Stimulated activated CD4-positive, alpha-beta T cell treated with anti-CD3 and anti-CD28 coated beads, TNF-alpha, amount 100 ng/mL, for 48 hours (primary cell): Measurements from ENCODE around the gene RASA4.
"Not testable (repeated sequence)": the region's sequence is repeated elsewhere in the genome, so short reads cannot be mapped to it uniquely, and the experiment has no call there.

Experiments used
- DNase-seq, 3 donors: peaks; one replicate each; pipeline ENCODE4 v3.0.0-alpha.2; 2020; ENCODE audit warnings: low read depth in 3 of 3

The RASA4 gene

DNA sequence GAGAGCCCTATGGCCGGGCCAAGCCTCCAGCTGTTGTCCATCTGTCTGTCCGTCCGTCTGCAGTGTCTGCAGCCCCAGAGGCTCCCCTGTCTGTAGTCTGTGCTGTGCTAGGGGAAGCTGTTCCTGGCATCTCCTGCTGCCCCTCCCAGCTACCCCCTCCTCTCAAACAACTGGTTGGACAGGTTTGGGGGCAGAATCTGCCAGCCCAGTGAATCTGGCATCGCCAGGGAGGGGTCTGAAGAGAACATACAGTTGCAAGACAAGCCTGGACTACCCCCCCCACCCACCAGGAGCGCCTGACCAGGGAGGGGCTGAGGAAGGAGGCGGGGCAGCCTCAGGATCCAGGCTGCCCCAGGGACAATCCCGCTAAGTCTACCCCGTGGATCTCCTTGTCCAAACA is 73.0 kb downstream of the RASA4 start, which contains the start of gene UPK3BL2:
Gene UPK3BL2 (minus strand): TSS at position 101 of the 400 bp plus-strand sequence. CDS start 60 bp downstream, at position 41.
- DNase-seq: not testable (repeated sequence)

DNA sequence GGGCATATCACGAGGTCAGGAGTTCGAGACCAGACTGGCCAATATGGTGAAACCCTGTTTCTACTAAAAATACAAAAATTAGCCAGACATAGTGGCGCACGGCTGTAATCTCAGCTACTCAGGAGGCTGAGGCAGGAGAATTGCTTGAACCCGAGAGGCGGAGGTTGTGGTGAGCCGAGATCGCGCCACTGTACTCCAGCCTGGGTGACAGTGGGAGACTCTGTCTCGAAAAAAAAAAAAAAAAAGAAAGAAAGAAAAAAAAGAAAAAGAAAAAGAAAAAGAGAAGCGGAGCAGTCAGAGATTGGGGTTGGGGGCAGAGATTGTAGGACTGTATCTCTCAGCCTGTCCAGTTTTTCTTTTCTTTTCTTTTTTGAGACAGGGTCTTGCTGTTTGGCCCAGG is 73.8 kb downstream of the RASA4 start:
- not testable (repeated sequence) for DNase-seq

DNA sequence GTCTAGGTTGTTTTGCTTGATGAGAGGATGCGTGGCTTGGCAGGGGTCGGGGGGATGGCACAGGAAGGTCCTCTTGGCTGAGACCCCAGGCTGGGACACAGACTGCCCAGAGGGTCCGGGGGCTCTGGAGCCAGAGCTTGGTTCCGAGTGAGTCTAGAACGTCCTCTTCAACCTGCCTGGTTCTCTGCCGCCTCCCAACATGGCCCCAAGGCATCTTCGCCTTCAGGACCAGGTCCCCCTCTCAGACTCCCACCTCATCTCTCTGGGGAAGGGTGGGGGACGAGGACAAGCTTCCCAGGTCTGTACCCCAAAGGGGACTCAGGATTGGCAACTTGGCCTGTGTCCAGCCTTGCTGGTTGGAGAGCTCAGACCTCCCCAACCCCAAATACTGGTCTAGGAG is 74.5 kb downstream of the RASA4 start:
- DNase-seq: not testable (repeated sequence)

DNA sequence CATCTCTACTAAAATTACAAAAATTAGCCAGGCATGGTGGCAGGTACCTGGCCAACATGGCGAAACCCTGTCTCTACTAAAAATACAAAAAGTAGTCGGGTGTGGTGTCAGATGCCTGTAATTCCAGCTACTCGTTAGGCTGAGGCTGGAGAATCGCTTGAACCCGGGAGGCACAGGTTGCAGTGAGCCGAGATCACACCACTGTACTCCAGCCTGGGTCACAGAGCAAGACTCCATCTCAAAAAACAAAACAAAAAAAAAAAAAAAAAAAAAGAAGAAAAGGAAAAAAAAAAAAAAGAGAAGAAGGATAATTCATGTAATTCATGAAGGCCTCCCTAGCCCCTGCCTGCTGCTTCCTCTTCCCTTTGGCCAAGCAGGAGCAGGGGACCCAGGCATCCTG is 76.0 kb downstream of the RASA4 start:
- DNase-seq: not testable (repeated sequence)

GRCh38 chr7:102535062-102535615 is 81.4 kb downstream of the RASA4 start:
- DNase-seq: not testable (repeated sequence)

- not testable (repeated sequence) for DNase-seq
Observed at GRCh38 chr7:102532127-102532526, 84.4 kb downstream of the RASA4 start.

DNA sequence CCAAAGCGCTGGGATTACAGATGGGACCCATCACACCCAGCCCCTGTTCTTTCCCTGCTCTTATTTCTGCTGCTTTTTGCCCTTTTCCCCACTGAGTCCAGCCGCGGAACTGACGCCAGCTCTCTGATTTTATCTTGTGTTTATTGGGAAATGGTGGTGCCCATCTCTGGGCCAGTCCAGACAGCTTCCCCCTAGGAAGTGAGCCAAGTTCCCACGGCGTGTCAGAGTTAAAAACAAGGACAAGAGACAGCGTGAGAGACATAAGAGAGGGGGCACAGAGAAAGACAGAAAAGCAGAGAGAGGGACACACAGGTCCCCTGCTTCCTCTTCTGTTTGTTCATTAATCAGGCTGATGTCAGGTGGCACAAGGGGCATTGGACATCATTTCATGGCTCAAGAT is 85.0 kb downstream of the RASA4 start:
- not testable (repeated sequence) for DNase-seq

DNA sequence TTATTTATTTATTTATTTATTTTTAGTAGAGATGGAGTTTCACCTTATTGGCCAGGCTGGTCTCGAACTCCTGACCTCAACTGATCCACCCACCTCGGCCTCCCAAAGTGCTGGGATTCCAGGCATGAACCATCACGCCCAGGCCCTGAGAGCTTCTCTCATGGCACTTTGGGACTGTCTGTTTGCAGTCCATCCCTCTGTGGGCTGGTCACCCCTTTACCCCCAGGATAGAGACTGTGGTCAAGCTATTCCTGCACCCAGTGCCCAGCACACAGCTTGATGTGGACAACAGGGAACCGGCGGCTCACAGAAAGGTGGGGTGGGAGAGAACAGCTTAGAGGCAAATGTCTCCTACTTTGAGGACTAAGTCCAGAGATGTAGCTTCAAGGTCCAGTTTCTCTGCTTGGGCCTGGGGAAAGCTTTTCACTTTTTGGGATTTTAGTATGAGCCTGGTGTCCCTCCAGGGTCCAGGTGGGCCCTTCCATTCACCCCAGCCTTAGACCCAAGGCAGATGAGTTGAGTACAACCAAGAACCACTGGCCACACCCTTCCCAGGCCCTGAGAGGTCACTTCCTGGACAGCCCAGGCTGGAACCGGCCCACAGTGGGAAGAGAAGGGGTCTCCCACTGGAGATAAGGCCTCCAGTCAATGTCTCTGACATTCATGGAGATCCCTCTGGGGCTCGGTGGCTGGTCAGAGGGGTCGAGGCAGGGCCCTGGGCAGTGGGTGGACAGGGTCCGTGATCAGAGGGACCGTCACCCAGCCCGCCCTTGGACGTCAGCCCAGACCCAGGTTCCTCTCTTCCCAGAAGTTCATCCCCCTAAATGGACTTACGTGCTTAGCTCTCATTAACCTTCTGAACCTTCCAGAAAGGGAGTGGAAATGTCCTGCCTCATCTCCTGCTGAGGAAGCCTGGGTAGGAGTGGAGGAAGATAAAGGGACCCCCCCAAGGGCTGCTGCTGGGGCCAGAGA is 88.4 kb downstream of the RASA4 start:
- DNase-seq: not testable (repeated sequence)

DNA sequence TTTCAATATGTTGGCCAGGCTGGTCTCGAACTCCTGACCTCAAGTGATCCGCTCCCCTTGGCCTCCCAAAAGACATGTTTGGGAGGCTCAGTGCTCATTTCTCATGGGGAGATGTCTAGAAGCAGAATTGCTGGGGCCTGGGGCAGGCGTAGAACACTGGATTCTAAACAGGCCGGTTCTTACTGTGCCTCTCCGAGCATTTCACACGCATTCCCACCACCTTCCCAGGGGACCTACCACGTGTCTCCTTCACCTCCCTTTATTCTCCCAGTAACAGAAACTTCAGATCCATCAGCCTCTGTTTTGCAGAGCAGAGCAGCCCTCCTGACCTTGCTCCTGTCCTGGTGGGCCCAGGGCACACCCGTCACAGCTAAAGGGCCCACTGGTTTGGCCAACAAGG is 89.4 kb downstream of the RASA4 start:
- DNase-seq: not testable (repeated sequence)

DNA sequence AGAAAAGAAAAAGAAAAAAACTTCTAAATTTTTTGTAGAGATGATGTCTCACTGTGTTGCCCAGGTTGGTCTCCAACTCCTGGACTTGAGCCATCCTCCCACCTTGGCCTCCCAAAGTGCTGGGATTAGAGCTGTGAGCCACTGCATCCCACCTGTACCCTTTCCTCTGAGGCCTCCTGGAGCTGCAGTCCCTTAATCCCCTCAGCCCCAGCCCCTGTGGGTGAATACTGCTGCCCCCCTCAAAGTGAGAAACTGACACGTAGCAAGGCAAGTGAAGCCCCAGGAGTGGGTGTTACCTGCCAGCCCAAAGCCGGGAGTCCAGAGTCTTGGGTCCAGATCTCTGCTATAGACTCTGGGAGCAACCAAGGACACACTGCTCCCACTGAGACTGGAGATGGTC is 91.8 kb downstream of the RASA4 start:
- DNase-seq: not testable (repeated sequence)
